GM21390 (cell line): ENCODE data around the gene MED13L.

ENCODE experiments used
- ATAC-seq: cut with Tn5 transposase; IDR thresholded peaks from one replicate; pipeline ENCODE4 v1.9.1; 2021; ENCODE audit not compliant: unreplicated experiment

Gene MED13L

DNA sequence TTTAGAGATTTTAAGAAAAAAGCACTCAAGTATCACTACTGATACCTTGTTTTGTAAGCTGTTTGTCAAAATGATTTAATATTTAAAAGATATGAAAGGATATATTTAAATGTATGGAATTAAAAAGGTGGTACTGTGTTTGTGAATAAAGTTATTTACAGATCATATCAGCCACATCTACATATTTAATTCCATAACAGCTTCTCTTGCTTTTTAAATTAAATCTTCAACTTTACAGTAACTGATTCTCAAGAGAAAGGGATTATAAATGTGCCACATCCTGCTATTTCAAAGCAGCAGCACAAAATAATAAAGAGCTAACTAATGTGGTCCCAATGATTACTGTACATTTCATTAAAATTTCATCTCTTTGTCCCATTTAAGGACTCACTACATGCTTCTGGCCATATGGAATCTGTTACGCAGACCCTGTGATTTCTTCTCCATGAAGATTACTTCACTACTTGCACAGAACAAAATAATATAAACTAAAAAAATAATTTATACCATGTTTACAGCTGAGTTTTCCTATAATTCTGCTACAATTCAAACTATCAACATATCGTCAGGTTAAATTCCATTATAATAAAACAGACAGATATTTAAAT is 117.8 kb downstream of the MED13L start:
- ATAC-seq, result no peak

DNA sequence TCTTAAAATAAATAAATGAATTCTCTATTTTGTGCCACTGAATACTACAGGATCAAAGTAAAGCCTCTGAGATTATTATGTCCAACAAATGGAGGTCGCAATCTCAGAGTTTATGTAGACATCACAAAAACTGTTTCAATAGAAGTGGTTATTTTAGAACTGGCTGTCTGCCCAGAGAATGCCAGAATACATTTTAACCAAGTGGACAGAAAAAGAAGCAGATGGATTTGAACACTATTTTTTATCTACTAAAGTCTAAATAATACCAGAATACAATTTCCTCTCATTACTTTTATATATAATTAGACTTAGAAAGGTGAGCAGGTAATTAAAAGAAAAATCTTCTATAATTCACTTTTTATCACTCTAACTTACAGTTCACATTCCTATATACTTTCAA is 118.3 kb downstream of the MED13L start:
- ATAC-seq, result no peak

DNA sequence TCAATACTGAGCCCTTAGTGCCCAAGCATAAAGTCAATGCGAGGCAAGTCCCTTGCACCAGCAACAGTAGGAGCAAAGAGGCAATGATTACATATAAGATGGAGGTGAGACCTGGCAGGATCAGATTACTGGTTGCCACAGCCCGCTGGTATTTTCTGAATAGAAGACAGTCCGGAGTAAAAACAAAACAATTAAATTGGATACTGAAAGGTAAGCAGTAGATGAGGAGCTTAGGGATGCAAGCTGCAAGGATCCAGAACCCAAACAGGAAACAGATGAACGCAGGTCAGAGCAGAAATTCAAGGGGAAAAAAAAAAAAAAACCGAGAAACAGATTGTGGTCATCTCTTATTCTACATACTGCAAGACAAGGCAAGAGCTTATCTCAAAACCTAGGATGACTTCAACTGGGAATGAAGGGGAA is 119.6 kb downstream of the MED13L start:
- no peak for ATAC-seq

DNA sequence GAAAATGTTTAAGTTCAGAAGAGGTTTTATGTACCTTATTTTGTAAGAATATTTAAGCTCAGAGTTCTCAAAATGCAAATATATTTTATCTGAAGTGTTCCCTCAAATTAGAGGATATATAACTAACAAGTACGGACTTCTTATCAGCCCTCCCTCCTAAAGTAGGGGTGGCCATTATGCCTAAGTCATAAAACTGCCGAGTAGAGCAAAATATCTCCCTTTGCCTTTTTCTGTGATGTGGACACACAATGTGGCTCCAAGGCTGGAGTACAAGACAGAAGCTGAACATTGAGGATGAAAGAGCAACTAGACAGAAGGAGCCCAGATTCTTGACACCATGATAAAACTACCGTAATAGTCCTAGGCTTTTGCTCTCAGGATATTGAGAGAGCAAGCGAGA is 120.9 kb downstream of the MED13L start:
- no peak for ATAC-seq

DNA sequence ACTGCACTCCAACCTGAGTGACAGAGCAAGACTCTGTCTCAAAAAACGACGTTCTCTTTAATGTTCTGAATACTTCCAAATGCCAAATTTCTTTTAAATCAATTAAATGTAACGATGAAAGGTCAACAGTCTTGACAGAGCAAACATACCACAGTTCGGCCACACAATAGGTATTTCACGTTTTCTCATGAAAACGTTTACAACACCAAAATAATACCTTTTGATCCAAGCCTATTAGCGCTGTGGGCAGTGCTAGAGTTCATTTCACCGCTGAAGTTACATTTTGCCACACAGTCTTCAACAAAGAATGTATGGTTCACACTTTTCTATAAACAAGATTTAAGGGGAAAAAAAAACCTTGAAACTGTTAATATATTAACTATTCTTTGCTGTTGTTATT is 122.1 kb downstream of the MED13L start:
- ATAC-seq, result no peak

DNA sequence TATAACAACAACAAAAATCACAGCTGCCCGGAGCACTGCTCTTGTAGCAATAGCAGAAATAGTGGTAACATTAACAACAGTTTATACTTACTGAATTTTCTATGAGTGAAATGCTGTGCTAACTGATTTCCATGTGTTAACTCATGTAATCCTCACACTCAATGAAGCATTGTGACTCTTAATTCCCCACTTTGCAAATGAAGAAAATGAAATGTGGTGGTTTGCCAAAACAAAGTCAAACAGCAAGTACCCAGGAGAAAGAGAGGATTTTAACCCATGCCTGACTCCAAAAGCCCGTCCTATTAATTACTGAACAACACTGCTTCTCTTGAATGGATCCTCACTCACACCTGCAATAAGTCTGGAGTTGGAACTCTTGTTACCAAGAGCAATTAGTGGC is 123.5 kb downstream of the MED13L start:
- no peak for ATAC-seq

DNA sequence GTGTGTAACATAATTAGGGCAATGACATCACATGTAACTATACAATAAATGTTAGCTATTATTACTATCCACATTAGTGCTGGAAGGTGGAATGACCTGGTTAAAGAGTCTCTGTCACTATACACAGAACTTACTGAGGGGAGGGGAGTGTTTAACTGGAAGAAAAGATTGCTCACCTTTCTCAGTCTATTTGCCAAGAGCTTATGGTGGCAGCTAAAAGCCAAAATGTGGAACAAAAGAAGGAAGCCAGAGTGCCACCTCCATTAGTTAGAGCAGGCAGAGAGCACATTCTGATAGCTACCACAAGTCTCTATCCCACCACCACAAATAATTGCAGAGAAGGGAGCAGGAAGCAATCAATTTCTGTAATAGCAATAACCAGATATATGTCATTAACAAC is 124.4 kb downstream of the MED13L start:
- no peak for ATAC-seq

DNA sequence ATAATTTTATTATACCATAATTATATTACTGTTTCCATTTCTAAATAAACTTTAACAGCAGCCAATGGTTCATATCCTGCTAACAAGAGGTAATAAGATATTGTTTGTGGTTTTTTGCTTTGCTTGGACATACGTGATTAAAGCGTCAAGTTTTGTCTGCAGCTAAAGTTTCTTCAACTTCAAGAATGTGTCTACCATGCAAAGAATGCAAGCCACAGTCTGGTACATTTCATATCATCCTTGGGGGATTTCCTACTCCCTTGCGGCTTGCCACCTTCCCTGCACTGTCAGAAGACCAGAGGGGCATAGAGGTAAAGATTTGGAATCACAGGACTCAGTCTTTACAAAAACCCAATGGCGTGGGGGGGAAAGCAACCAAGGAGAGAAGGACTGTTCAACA is 125.2 kb downstream of the MED13L start:
- ATAC-seq, result no peak

DNA sequence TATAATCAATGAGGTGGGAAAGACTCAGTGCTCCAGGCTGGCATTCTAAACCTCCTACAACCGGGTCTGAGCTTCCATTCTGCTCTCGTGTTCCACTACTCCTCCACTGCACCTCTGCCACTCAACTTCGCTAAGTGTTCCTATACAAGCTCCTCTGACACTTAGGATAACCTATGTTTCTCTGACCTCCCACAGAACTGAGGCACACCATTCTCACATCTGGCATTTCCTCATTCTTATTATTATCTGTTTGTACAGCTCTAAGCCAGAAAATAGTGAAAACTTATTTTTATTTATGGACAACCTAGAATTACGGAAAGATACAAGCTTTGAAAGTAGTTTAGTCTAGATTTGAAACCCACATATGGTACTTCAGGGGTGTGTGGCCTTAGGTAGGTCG is 127.0 kb downstream of the MED13L start:
- no peak for ATAC-seq

DNA sequence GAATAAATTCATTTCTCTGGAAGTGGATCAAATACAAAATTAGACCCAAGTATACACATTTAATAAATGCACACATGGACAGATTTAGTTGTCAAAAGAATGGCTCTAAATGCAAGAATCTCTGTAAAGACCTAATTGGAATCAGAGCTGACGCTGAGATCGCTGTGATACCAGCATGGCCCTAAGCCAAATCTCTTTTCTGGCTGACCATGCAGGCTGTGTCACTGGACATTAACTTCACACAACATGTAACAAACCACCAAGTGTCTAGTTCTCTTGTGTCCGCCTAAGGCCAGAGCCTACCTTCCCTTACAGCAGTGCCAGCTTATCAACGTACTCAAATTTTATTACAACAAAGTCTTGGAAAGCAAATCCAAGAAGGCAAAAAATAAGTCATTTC is 127.5 kb downstream of the MED13L start:
- ATAC-seq, result no peak

DNA sequence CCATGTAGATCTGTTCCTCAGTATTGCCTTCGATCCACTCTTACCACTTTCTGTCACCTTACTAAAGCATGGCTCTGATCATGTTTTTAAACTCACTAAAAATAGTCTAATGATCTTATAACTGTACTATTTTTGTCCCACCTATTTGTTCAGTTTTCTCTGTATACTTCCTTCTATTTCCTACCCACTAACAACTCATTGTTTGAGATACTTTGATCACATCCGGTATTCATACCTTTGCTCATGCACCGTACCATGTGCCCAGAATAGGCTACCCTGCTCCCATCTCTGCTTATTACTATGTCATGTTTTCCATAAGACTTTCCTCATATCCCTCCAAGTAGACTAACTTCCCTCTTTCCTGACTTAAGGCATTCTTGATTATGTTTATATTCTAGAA is 128.6 kb downstream of the MED13L start:
- ATAC-seq, result no peak

DNA sequence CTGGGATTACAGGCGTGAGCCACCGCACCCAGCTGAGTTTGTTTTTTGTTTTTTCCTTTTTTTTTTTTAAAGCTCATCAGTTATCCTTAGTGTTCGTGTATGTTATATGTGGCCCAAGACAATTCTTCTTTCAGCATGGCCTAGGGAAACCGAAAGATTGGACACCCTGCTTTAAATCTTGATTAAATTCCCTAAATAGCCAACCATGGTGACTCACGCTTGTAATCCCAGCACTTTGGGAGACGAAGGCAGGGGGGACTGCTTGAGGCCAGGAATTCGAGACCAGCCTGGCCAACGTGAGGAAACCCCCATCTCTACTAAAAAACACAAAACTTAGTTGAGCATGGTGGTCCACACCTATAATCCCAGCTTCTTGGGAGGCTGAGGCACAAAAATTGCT is 131.1 kb downstream of the MED13L start:
- ATAC-seq, result no peak

DNA sequence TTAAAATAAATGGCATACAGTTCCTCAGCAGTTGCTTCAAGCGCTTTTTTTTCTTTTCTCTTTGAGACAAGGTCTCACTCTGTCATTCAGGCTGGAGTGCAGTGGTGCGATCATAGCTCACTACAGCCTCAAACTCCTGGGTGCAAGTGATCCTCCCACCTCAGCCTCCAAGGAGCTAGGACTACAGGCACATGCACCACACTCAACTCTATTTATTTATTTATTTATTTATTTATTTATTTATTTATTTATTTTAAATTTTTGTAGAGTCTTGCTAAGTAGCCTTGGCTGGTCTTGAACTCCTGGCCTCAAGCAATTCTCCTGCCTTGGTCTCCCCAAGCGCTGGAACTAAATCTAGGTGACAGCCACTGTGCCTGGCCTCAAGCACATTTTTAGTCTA is 132.0 kb downstream of the MED13L start:
- no peak for ATAC-seq

DNA sequence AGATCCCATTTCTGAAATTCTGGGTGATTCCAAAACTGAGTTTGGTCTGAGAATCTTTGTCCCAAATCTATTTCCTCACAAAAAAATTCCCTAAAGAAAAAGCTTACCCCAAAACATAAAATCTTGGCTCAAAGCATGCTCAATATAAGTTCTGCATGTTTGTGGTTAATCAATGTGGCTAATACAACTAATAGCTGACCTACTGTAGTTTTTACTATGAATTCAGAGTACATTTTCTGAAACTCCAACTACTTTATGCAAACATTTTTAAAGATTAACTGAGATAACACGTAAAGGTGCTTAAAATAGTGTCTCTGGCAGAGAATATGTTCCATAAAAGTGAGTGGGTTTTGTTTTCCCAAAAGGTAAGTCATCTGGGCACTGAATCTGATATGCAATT is 133.1 kb downstream of the MED13L start:
- ATAC-seq, result no peak

DNA sequence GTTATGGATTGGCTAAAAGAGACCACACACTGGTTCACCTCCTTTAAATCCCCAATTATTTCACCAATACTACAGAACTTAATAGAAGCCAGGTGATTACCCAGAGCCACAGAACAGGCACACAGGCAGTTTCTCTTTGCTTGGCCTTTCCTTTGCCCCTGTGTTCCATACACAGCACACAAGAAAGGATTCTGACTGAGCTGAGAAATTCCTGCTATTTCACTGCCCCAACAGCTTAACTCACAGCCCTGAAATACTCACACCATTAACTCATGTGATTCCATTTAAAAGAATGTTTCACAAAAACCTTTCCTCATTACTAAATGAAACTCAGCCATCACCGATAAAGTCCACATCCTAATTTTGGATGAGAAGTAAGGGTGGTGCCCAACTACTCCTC is 133.6 kb downstream of the MED13L start:
- no peak for ATAC-seq

DNA sequence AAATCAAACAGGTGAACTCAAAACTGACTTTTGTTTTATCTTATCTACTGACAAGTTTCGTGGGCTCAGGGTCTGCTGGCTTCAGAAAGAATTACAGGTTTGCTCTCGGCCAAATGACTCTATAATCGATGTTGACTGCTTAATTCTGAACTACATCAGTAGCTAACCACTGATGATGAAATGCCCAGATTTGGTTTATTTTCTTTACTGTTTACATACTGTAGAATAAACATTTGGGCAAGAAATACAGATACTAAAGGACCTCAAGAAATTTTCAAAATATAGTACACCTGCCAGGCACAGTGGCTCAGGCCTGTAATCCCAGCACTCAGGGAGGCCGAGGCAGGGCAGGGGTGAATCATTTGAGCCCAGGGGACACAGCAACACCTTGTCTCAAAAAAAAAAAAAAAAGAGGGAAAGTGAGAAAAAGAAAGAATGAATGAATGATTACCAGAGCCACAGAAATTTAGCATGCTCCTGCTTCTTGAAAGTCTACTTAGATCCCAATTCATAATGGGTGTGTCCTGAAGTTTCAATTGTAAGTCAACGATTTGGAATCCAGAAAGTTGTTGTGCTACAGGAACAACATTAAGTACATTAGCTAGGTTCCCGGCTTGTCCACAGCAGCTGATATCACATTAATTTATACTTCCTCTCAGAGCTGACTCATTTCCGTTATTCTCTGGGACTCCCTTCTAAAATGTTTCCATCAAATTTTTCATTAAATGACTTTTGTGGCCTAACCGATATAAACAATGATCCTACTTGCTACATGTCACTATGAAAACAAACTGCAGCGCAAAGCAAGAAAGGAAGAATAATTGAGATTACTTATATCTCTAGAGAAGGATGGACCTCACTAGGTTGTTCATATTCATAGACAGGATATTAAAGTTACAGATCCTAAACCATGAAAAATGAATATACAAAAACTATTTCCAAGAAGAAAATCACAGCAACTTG is 134.3 kb downstream of the MED13L start:
- ATAC-seq, result no peak

DNA sequence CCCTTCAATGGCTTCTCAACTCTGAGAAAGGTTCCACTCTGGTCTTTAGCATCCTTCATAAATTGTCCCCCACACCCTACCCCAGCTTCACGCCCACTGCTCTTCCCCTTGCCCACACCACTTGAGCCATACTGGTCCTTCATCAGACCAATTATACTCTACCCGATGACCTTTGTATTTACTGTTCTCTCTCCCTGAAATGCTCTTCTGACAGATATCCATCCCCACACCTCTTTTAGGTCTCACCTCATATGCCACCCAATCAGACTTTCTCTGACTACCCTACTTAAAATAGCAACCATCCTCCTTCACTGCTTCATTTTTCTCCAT is 135.7 kb downstream of the MED13L start:
- no peak for ATAC-seq

DNA sequence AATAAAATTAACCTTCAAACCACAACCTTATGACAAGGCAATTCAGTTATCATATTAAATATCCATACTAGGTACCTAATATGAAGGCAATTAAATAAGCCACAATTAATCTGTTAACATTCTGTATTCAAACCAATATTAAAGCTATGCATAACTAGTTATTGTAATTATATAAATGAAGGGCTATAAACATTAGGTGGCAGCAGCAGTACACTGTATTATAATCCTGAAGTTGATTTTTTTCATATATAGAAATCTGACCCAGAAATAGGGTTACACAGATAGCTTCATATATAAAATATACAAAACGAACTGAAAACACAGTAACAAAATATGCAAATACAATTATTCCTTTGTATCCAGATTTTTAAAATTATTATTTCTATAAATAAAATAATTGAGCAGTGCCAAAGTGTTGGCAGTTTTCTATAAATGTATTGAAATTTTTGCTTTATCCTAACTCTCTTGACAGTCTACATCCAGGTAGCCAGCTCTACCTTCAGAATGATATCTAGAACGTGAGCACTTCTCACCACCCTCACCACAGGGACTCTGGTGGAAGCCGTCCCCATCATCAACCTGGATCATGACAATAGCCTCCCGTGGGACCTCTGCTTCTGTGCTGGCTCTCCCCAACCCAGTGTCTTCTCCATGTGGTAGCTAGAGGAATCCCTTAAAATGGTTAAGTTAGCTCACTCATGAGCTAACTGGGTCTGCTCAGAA is 136.2 kb downstream of the MED13L start:
- ATAC-seq, result no peak

DNA sequence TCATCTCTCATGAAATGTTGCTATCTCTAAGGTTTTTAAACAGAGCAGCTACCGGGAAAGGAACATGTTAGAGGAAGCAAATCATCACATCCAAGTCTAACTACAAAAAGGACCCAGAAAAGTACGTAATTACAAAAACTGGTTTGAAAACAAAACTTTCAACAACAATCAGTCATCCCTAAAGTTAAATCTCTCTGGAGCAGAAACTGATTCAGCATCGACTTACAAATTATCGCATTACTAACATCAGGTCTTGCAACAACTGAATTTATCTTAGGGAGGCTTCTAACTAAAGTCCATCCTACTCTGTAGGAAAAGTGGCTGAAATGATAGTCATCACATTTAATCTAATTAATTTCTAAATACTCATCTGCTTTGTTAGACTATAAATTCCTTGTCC is 137.0 kb downstream of the MED13L start:
- ATAC-seq, result no peak

DNA sequence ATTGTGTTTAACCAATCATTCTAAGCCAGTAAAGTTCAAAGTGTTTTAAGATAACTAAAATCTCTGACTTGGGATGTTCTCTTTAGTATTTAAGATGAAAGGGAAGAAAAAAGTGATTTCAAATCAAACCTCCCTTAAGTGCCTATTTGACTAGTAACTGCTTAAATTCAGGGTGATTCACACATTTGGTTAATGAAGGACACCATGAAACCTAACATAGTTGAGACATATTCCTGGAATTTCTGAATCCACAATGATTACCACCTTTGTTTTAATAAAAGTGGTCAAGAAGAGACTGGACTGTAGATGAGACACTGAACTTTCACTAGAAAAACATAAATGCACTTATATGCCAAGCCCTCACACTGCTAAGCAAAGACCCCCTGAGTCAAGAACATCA is 138.7 kb downstream of the MED13L start:
- no peak for ATAC-seq

DNA sequence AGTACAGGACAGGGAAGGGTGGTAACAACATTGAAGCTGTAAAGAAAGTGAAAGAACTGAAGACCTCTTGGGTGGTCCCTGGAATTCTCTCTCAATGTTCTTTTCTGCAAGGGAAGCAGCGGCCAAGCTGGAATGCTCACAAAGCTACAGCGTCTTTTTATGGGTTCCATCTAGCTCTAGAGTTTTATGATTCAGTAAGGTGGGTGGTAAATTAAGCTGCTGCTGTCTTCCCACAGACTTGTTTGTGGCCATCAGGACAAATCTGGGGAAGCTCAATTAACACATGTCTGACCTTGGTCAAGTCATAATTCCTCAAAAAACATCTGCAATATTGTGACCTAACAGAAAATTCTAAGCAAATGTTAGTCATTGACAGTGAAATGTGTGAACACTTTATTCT is 139.1 kb downstream of the MED13L start:
- no peak for ATAC-seq

DNA sequence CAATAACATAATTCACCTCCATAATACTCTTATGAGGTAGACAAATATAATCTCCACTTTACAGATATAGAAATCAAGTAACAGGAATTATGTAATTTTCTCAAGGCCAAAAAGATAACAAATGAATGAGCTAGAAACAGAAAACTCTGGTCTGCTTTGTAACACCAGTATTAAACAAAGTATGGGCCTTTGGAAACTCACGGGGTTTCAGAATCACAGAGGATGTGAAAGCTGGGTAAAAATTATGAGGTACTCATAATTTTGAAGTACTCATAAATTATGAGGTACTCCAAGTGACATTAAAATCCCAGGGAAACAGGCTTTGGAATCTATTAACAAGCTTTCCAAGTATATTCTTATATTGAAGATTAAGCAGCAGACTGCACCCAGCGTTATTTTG is 140.2 kb downstream of the MED13L start:
- no peak for ATAC-seq
